ENCODE data around the gene OXER1.

DNA sequence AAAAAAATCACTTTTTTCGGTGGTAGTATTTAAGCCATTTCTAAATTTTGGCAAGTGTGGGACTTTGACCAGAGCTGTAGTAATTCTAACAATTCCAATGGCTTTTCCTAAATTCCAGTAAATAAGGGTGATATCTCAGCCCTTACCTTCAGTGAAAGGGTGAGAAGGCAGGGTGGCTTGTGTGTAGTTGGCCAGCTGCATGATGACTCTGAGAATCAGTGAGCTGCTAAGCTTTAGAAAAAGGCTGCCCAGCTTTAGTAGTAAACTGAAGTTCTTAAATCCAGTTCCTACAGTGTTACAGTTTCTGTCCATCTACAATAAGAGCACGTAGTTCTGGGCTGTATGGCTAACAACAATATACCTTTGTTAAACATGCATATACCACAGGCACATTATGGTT, 42.0 kb downstream of the OXER1 start:
- TF ChIP-seq ZNF274 (IDR thresholded peaks at IDR 0.05; ENCODE audit: low read depth, low read length) (no peak), SUZ12 (IDR thresholded peaks at IDR 0.05; ENCODE audit: extremely low read depth, insufficient read depth, insufficient read length) (no peak), YY1 (IDR thresholded peaks at IDR 0.05; ENCODE audit: insufficient read depth, insufficient read length) (no peak)

All from NT2/D1 (cell line).